Suprapubic skin (tissue), 4 donors: Measurements from ENCODE around the gene F10. TPM values are rescaled to one million over a fixed set of nuclear protein-coding genes. Genes with fewer than 3 reads are reported as not detected.
A peak's percentile ranks its signal among the peaks of the same experiment; 100 is the strongest.
"Not testable (repeated sequence)": the region's sequence is repeated elsewhere in the genome, so short reads cannot be mapped to it uniquely, and the experiment has no call there.

Experiments used
- DNase-seq, 2 donors: peaks; one replicate each; pipeline ENCODE4 v3.0.0-alpha.2; 2019; ENCODE audit warnings: low spot score in 2 of 2
- H3K27ac ChIP-seq: fragments of 200-600 bp; sonication (generic); one replicate; pipeline ENCODE4 v1.5.1; 2019
- H3K27me3 ChIP-seq: fragments of 200-600 bp; sonication (generic); one replicate; pipeline ENCODE4 v1.5.1; 2019
- H3K36me3 ChIP-seq: fragments of 200-600 bp; sonication (generic); one replicate; pipeline ENCODE4 v1.5.1; 2019
- H3K4me1 ChIP-seq: fragments of 200-600 bp; sonication (generic); one replicate; pipeline ENCODE4 v1.5.1; 2019
- H3K4me3 ChIP-seq: fragments of 200-600 bp; sonication (generic); one replicate; pipeline ENCODE4 v1.5.1; 2019; ENCODE audit warnings: mild to moderate bottlenecking
- H3K9me3 ChIP-seq: fragments of 200-600 bp; sonication (generic); one replicate; pipeline ENCODE4 v1.5.1; 2019
- EP300 ChIP-seq: sonication (generic); formaldehyde crosslinking; IDR thresholded peaks from one replicate; pipeline ENCODE4 v1.6.1; 2017; ENCODE audit warnings: antibody characterized with exemption
- POLR2A ChIP-seq, 2 donors: fragments of 450-650 bp; IDR thresholded peaks; one replicate each; pipeline ENCODE4 v1.6.1; 2017; ENCODE audit warnings: antibody characterized with exemption in 2 of 2, mild to moderate bottlenecking in 2 of 2, moderate library complexity in 2 of 2
- POLR2AphosphoS5 ChIP-seq, 3 donors: sonication (generic); formaldehyde crosslinking; IDR thresholded peaks; one replicate each; pipeline ENCODE4 v1.6.1; 2017; ENCODE audit warnings: antibody characterized with exemption in 3 of 3
- WGBS: methylation state at CpG from one replicate; pipeline ENCODE4 v1.1.5; 2018; 5-methylcytosine and 5-hydroxymethylcytosine counted together
- total RNA-seq, 4 donors: library from RNA; depleted of rRNA; stranded (reverse); fragments of >200 nt; gene quantifications; one replicate each; pipeline ENCODE4 v1.1.0, GENCODE V29; 2016
- TF ChIP-seq, protein P1 (sequence below), 2 donors: fragments of 200-600 bp in 1 of 2; fragments of 450-650 bp in 1 of 2; sonication (generic) in 1 of 2; IDR thresholded peaks; one replicate each; pipeline ENCODE4 v1.5.1; 2016 to 2019; ENCODE audit warnings: antibody characterized with exemption in 2 of 2, mild to moderate bottlenecking in 1 of 2, moderate library complexity in 1 of 2

Gene F10
- total RNA-seq, 4 donors from 2014 or later: 4.9 to 7.8 (median 6.7) TPM

DNA sequence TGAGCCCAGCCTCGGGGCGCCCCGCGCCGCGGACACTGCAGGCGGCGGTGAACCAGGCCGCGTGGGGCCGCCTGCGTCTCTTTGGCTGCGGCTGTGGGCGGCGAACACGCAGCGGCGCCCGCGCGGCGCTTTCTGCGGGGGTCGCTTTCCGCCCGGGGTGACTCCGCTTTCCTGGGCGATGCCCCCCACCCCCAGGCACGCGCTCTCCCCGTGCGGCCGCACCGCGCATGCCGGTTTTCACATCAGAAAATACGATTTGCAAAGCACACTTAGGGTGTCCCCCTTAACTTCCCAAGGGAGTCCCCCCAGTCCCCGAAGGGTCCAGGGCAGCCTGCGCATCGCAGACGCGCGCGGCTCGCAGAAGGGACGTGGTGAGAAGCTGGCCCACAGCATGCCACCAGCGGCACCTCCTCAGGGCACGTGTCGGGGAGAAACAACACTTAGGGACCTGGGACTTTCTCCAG, 11.7 kb upstream of the F10 start:
- no peaks in the 10 kb centered on the region for H3K36me3 ChIP-seq
- WGBS: 23% methylated on average over 33 of the region's 49 CpGs
- DNase-seq: peak; percentile 39 to 40
- no peak for TF ChIP-seq POLR2A (IDR thresholded peaks at IDR 0.05)
- no peaks in the 10 kb centered on the region for H3K9me3 ChIP-seq
- peak overlapping the region; percentile 53 for H3K4me3 ChIP-seq
- peaks cover 21% of the 10 kb centered on the region for H3K27me3 ChIP-seq
- no peak overlapping the region for H3K27ac ChIP-seq
- H3K4me1 ChIP-seq: peaks cover 15% of the 10 kb centered on the region

DNA sequence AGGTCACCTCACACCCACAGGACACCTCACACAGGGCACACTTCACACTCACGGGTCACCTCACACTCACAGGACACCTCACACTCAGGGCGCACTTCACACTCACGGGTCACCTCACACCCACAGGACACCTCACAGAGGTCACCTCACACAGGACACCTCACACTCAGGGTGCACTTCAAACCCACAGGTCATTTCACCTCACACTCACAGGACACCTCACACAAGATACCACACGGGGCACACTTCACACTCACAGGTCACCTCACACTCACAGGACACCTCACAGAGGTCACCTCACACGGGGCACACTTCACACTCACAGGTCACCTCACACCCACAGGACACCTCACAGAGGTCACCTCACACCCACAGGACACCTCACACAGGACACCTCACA, 10.8 kb upstream of the F10 start:
- peak in 1 of 2 donors; percentile 16 for DNase-seq
- not testable (repeated sequence) for H3K27ac ChIP-seq, H3K36me3 ChIP-seq, H3K4me3 ChIP-seq, H3K9me3 ChIP-seq
- Histone ChIP-seq H3K27me3 (peaks cover 21% of the 10 kb centered on the region), H3K4me1 (peaks cover 15% of the 10 kb centered on the region)
- WGBS: 82% methylated on average over 2 of the region's 5 CpGs

DNA sequence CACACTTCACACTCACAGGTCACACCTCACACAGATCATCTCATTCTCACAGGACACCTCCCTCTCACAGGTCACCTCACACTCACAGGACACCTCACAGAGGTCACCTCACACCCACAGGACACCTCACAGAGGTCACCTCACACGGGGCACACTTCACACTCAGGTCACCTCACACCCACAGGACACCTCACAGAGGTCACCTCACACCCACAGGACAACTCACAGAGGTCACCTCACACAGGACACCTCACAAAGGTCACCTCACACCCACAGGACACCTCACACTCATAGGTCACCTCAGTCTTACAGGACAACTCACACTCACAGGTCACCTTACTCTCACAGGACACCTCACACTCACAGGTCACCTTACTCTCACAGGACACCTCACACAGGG, 10.1 kb upstream of the F10 start:
- Histone ChIP-seq H3K27me3 (peaks cover 21% of the 10 kb centered on the region), H3K4me1 (peaks cover 15% of the 10 kb centered on the region)
- DNase-seq: peak in 1 of 2 donors; percentile 11
- 44% methylated on average over 1 of the region's 1 CpG for WGBS
- not testable (repeated sequence) for H3K4me3 ChIP-seq, H3K36me3 ChIP-seq, H3K9me3 ChIP-seq, H3K27ac ChIP-seq

DNA sequence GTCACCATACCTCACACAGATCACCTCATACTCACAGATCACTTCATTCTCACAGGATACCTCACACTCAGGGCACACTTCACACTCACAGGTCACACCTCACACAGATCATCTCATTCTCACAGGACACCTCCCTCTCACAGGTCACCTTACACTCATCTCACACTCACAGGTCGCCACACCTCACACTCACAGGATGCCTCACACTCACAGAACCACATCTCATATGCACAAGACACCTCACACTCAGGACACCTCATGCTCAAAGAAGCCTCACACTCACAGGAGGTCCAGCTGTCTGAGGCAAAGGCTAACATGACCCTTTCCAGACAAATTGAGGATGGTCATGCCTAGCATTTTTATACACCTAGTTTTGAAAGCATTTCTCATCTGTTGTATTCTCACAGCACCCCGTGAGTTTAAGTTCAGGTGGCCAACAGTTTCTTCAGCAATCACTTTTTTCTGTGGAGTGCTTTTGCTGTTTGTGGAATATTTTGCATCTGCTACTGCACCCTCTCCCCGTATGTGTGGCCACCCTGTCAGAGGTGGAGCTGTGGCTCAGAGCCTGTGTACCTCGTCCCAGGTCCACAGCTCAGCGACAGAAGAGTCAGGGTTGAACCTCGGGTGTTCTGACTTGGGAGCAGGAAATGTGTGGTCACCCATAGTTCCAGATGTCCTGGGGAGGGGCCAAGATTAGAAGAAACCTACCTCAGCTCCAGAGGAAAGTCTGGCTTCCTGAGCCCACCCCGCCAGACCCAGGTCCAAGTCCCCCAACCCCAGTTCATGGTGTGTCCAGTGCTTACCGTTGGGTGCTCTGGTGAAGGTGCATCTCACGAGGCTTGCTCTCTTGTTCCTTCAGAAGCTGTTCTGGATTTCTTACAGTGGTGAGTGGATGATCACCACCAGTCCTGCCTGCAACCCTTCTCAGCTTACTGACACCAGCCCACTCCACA, 9.4 kb upstream of the F10 start:
- Histone ChIP-seq H3K4me1 (peaks cover 15% of the 10 kb centered on the region), H3K27ac (no peak overlapping the region), H3K9me3 (no peaks in the 10 kb centered on the region), H3K36me3 (no peaks in the 10 kb centered on the region), H3K27me3 (peaks cover 21% of the 10 kb centered on the region), H3K4me3 (no peak overlapping the region)
- DNase-seq: peak in 1 of 2 donors; percentile 52
- no peak for TF ChIP-seq EP300
- TF ChIP-seq, protein P1, sequence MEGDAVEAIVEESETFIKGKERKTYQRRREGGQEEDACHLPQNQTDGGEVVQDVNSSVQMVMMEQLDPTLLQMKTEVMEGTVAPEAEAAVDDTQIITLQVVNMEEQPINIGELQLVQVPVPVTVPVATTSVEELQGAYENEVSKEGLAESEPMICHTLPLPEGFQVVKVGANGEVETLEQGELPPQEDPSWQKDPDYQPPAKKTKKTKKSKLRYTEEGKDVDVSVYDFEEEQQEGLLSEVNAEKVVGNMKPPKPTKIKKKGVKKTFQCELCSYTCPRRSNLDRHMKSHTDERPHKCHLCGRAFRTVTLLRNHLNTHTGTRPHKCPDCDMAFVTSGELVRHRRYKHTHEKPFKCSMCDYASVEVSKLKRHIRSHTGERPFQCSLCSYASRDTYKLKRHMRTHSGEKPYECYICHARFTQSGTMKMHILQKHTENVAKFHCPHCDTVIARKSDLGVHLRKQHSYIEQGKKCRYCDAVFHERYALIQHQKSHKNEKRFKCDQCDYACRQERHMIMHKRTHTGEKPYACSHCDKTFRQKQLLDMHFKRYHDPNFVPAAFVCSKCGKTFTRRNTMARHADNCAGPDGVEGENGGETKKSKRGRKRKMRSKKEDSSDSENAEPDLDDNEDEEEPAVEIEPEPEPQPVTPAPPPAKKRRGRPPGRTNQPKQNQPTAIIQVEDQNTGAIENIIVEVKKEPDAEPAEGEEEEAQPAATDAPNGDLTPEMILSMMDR (IDR thresholded peaks at IDR 0.05): no peak
- TF ChIP-seq POLR2A (IDR thresholded peaks at IDR 0.05): no peak
- no peak for TF ChIP-seq POLR2AphosphoS5 (IDR thresholded peaks at IDR 0.05)
- WGBS: 65% methylated on average over 7 of the region's 9 CpGs

DNA sequence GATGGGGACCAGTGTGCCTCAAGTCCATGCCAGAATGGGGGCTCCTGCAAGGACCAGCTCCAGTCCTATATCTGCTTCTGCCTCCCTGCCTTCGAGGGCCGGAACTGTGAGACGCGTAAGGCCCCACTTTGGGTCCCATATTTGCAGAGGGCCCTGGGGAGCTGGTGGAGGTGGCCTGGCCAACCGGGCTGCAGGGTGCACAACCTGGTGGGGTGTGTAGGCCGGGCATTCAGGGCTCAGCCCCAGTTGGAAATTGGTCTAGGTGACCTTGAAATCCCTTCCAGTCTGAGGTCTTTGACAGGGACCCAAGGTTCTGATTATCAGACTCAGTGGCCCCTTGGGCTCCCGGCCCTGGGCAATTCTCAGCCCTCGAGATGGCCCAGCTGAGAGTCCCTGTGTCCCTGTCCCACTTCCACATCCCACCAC, 8.7 kb upstream of the F10 start:
- peaks cover 25% of the 10 kb centered on the region for H3K27me3 ChIP-seq
- WGBS: 95% methylated on average over 6 of the region's 8 CpGs
- peaks cover 15% of the 10 kb centered on the region for H3K4me1 ChIP-seq
- H3K27ac ChIP-seq: no peak overlapping the region
- TF ChIP-seq EP300 (no peak), POLR2A (IDR thresholded peaks at IDR 0.05) (no peak), POLR2AphosphoS5 (IDR thresholded peaks at IDR 0.05) (no peak)
- TF ChIP-seq, protein P1 (IDR thresholded peaks at IDR 0.05): no peak
- no peaks in the 10 kb centered on the region for H3K36me3 ChIP-seq
- DNase-seq: peak in 1 of 2 donors; percentile 79
- H3K9me3 ChIP-seq: no peaks in the 10 kb centered on the region
- no peak overlapping the region for H3K4me3 ChIP-seq

DNA sequence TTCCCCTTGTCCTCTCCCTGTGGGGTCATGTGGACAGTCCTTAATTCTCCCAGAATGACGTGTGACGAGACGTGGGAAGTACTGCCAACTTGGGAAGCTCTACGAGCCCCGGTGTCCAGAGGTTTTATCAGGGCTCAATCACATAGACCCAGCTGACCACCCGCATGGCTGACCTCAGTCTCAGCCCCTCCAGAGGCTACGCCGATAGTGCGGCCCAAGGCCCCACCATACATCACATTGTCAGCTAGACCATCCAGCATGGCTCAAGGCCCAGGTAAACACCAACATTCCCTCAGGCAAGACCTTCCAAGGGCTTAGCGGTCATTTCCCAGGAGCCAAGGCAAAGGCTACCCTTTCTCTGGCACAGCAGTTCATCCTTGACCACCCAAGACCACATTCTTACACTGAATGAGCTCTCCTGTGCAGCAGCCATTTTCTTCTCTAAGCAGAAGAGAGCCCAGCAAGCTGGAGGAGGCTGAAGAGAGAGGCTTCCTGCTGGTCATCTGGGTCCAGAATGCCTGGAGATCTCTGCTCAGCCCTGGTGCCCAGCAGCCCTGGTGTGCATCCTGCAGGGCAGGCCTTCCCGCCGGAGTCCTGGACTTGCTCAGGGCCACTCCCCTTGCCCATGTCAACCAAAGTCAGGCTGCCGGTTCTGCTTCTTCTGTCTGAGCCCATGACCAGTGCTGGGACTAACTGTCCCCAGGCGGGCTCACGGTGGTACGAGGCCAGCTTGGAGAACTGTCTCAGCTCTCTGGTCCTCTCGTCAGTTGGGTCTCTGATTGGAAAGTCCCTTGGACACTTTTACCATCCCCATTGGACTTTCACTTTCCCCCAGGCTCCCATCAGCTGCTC, 7.9 kb upstream of the F10 start:
- Histone ChIP-seq H3K27ac (no peak overlapping the region), H3K9me3 (no peaks in the 10 kb centered on the region), H3K36me3 (no peaks in the 10 kb centered on the region), H3K4me1 (peaks cover 13% of the 10 kb centered on the region), H3K27me3 (peaks cover 18% of the 10 kb centered on the region), H3K4me3 (no peak overlapping the region)
- peak; percentile 29 to 64 for DNase-seq
- no peak for TF ChIP-seq POLR2AphosphoS5 (IDR thresholded peaks at IDR 0.05)
- TF ChIP-seq EP300: no peak
- TF ChIP-seq POLR2A (IDR thresholded peaks at IDR 0.05): no peak
- TF ChIP-seq, protein P1 (IDR thresholded peaks at IDR 0.05): no peak
- WGBS: 94% methylated on average over 15 of the region's 17 CpGs
